ENCODE data around the gene TEKT2.

Gene TEKT2

DNA sequence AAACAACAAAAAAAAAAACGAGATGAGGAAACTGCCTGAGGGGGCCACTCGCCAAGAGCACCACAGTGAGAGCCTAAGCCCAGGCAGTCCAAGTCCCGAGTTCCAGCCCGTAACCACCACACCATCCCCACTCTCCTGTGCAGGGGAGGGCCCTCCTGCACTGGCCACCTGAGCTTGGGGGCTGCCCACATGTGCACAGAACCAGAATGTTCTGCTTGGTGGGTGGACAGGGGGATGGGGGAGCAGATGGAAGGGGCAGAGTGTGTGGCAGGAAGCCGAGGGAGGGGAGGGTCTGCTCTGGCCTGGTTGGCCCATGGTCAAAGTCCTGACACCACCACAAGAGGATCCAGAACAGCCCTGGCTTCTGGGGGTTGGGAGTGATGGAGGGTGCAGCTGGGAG is 22.4 kb downstream of the TEKT2 start:
- no peak for DNase-seq (ENCODE audit: low read depth, low spot score)

DNA sequence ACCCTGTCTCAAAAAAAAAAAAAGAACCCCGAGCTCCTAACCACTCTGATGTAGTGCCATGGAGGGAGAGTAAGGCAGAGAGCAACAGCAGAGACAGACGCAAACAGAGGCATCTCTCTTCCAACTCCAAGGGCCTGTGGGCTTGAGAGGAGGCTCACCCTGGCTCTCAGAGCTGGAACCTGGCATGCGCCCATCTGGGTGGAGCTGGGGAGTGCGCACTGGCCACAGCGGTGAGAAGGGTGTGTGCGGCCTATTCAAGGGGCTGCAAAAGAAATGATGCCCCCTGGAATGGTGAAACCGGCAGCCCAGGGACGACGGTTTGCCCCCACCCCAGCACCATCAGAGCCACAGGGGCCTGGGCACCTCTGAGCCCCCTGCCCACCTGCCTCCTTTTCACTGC is 23.5 kb downstream of the TEKT2 start:
- DNase-seq (ENCODE audit: low read depth, low spot score): no peak

DNA sequence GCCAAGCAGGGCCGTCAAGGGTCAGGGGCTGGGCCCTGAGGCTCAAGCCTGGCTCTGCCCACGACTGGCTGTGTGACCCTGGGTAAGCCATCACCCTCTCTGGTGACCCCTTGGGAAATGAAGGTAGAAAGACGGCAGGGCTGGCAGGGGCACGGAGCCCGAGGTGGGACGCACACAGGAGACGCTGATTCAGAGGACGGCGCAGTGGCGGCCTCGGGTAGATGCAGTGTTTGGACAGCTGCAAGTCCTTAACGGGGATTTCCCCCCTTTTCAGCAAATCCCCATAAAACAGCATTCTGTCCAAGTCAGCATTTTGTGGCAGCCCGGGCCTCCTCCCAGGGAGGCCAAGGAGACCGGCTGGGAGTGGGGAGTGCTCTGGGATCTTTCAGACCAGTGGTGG is 24.4 kb downstream of the TEKT2 start:
- no peak for DNase-seq (ENCODE audit: low read depth, low spot score)

DNA sequence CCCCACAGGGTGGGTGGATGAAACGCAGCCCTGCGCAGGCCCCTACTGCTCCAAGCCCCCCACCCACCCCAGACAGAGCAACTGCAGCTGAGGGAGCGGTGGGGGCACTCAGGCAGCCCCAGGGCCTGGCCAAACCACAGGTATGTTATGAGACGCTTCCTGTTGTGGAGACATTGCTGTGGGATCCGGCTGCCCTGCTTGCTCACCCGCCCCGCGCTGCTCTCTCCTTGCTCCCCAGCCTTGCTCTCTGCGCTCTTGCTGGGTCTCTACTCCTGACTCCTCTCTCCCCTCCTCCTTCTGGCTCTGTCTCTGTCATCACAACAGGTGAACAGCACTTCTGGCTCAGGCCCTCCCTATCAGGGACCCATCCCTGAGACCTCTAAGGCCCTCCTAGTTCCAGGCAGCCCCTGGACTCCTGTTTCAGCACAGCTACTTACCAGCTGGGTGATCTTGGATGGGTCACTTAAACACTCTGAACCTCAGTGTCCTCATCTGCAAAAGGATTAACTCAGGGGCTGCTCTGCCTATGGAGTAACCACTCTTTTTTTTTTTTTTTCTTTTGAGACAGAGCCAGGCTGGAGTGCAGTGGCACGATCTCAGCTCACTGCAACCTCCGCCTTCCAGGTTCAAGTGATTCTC is 25.3 kb downstream of the TEKT2 start:
- DNase-seq (ENCODE audit: low read depth, low spot score): no peak

DNA sequence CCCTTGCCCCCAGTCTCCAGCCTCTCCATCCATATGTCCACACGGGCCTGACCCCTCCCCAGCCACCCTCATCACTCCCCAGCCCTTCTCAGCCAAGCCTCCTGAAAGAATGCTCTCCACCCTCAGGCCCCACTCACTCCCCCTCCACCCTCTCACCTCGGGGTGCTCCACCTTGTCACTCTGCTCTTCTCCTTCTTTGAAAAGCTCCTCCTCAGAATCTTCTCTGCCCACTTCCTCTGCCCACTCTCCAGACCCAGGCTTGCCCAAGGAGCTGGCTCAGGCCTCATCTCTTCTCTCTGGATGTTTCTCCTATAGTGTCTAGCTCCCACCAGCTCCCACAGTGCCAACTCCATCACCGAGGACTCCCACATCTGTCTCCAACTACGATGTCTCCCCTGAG is 27.3 kb downstream of the TEKT2 start:
- DNase-seq (ENCODE audit: low read depth, low spot score): no peak

DNA sequence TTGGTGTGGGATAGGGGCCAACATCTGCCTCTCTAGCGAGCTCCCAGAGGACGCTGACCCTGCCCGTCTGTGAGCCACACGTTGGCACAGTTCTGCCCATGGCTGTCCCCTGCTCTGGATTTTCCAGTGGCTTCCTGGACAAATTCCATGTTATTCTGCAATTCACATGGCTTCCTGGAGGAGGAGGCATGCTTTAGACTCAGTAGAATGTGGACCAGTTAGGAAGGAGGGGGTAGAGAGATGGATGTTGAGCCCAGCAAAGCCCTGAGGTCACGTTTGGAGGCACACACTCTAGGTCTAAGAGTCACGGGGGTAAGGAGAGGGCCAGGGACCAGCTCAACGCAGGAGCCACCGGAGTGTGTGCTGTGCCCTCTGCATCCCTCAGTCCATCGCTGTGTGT is 28.9 kb downstream of the TEKT2 start:
- DNase-seq (ENCODE audit: low read depth, low spot score): no peak

DNA sequence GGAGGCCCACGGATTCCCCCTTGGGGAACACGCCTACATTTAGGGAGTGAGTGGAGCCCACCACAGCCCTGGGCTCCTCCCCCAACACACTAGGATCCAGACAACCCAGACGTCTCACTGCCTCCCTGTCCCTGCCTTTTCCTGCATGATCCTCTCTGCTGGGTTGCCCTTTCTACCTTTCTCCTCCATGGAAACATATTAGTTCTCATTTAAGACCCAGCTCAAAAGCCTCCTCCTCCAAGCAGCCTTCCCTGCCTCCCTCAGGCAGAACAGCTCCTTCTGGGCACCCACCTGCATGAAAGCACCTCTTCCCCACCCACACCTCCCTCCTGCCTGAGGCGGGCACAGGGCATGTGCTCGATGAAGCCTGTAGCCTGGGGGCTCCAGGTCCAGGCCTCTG is 30.5 kb downstream of the TEKT2 start:
- DNase-seq (ENCODE audit: low read depth, low spot score): no peak

DNA sequence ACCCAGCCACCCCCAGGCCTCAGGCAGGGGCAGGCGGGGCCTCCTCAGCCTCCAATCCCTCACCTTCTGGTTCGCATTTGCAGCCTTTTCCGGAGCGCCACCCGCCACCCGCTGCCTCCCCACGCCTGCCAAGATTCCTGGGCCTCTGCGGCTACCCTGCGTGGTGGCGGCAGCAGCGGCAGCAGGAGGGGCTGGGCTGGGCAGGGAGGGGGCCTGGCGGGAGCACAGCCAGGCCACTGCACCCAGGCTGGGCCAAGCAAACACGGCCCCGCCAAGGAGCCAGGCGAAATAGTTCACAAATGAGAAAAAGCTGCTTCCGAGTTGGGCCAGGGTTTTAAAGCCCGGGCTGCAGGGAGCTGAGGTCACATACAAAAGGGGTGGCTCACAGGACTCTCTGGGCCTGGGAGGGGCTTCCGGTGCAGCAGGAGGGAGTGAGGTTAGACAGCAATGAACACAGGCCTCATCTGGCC is 31.3 kb downstream of the TEKT2 start:
- DNase-seq (ENCODE audit: low read depth, low spot score): peak; percentile 37

DNA sequence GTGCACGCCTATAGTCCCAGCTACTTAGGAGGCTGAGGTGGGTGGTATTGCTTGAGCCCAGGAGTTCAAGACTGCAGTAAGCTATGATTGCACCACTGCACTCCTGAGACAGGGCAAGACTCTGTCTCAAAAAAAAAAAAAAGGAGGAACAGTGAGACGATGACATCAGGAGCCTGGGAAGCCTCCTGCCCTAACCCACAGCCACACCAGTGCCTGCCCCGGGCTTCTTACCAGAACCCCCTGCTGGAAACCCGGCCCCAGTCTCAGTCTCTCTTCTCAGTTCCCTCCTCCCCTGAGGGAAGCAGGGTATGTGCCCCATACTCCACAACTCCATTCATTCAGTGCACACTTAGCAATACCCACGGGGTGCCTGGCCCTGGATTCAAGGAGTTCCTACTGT is 32.0 kb downstream of the TEKT2 start:
- DNase-seq (ENCODE audit: low read depth, low spot score): no peak

DNA sequence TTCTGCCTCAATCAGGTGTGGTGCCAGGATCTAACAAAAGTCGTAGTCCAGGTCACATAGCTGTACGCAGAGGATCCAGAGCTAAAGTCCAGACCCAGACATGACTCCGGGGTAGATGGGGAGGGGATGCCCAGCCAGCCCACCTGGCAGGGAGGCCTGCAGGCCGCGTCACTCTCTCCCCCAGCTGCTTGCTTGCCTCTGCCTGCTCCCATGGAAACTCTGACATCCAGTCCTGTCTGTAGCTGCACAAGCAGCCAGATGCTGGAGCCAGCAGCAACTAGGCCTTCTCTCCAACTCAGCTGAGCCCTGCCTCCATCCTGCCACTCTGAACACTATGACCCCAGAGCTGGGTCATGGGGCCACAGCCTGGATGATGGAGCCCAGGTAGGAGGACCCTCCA is 33.0 kb downstream of the TEKT2 start:
- no peak for DNase-seq (ENCODE audit: low read depth, low spot score)

DNA sequence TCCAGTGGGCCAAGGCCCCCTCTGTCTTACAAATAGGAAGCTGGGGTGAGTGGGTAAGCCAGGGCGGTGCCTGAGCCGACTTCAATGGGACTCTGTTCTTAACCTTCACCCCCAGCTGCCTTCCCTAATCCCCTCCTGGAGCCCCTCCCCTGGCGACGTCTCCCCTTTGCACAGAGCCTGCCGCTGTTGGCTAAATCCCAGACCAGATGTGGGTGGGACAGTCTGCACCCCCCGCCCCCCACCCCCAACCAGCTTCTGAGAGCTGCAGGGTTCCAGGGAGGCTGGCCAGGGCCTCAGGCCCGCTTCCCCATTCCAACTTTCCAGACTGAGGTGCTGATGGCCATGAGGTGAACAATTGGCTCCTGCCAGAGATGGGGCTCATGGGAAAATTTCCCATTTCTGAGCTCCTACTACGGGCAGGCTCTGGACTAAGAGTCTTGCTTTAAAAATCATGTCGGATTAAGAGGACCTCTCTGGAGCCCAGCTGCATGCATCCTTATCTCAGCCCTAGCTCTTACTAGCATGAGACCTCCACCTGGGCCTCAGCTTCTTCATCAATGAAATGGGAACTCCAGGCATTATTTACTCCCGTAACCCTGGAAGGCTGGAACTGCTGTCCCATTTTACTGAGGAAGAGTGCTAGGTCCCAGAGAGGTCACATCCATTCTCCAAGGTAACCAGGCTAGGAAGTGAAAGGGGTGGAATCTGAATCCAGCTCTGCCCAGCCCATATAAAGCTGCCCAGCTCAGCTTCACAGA is 34.7 kb downstream of the TEKT2 start:
- no peak for DNase-seq (ENCODE audit: low read depth, low spot score)

DNA sequence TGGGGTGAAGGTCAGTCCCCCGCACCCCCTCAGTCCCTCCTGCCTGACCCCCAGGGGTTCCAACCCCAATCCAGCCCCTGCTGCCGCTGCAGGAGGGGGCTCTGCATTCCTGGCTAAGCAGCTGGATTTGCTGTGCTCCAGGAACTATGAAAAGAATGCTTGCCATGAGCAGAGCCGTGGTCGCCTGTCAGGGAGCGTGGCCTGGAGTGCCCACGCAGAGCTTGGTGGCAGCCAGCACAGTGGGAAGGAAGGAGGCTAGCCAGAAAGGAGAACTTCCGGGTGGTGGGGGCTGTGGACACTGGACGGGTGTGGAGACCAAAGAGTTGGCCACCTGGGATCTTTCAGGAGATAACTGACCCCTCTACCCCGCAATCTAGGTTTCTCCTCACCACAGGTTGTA is 35.6 kb downstream of the TEKT2 start:
- no peak for DNase-seq (ENCODE audit: low read depth, low spot score)

DNA sequence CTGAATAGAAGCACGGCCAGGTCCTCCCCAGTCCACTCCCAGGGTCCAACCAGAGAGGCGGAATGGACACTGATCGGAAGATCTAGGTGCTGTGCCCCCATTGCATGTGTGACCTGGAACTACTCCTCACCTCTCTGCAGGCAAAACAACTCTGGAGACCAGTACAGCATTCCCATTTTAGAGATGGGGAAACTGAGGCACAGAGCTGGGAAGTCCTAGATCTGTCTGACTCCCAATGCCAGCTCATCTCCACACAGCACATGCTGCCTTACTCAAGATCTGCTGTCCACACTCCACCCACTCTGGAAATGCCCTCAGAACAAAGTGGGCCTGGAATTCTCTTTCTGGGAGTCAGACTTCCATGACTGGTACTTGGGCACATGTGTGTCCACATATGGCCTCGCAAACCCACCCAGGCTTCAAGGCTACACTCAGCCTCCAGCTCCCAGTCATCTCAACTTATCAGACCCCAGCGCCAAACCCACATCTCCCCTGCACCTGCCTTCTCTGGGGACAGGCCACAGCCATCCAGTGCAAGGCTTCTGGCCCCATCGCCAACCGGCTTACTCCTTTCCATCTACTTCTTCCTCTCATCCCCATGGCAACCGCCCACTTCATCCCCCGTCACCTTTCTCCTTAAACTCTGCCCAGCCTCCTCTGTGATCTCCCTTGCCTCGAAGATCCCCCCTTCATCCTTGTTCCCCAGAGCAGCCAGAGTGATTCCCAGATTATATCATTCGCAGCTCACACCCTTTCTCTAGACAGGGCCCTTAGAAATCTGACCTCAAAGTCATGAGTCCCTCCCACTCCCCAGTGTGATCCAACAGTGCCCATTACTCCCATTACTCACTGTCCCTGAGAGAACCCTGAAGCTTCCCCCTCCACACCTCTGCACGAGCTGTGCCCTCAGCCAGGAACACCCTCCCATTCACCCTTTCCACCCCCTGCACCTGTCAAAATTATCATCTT is 38.5 kb downstream of the TEKT2 start:
- DNase-seq (ENCODE audit: low read depth, low spot score): no peak

DNA sequence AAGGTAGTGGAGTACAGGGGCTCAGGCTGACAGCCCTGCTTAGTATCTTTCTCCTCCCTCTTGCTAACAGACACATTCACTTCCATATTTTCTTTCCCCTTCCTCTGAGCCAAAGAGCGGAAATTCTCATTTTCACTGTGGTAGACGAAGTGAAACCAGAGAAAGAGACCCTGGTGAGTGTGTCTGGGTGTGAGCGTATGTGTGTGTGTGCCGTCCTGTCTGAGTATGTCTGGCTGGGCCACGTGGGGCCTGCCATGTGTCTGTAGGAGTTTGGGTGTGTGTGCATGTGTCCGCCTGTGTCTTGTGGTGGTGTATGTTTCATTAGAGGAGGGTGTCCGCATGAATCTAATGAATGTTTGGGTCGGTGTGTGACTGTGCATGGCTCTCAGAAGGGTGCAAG is 39.5 kb downstream of the TEKT2 start:
- no peak for DNase-seq (ENCODE audit: low read depth, low spot score)

DNA sequence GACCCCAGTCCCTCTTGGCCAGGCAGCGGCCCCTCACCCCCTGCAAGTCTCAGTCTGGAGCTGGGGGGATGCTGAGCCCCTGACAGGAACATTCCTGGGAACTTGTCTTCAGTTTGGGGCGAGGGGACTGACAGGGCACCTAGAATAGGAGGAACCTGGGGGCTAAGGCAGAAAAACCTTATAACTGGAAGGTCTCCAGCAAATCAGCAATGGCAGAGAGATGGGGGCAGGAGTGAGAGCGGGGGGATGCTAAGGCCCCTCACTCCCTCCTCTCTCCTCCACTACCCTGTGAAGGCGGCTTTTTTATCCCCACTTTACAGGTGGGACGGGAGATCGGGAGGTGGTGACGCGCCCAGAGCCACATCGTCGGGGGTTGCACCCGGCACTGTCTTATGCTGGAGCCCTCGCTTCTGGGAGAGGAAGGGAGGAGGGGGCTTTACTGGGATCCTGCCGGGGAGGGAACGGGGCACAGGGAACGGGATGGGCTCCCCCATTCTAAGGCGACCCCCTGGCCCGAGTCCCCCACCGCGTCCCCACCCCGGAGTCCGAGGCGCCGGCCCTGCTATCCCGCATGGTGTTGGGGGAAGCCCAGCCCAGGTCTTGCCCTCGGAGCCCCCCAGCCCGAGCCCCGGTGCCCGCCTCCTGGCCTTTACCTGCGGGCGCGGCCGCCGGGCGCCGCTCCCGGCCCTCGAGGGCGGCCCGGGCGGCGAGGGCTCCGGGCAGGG is 40.7 kb downstream of the TEKT2 start:
- no peak for DNase-seq (ENCODE audit: low read depth, low spot score)

DNA sequence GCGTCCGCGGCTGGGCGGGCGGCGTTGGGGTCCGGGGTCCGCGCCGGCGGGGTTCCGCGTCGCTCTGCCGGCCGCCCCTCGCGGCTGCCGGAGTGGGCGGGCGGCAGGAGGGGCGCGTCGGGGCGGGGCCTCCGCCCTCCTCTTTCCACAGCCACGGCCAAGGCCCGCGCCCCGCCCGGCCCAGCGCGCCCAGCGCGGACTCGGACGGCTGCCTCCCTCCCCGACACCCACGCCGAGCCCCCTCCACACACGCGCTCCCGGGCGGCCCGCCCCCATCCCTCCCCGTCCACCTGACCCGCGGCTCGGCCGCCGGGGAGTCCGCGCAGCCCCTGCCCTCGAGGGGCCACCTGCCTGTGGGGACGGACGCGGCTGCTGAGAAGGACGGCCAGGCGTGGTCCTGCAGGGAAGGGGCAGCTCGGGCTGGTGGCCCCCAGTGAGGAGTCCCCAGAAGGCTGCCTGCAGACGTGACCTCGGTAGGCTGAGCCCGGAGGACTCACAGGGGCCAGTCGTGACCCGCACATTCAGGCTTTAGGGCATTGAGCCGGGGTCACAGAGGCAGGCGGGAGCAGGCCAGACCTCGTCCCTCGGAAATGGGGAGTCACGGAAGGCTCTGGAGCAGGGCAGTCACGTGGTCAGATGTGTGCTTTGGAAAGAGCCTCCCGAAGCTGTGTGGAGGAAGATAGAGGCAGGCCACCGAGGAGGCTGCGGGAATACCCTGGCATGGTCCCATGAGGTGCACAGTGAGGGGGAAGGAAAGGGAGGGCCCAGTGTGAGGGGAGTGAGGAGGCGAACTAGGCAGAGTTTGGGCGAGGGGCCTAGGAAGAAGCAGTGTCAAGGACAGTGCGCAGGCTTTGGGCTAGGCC is 41.5 kb downstream of the TEKT2 start, which contains the start of gene COL8A2:
Gene COL8A2 (minus strand): TSS at position 94 of the 863 bp plus-strand sequence. CDS start 24,980 bp downstream, outside the sequence.
- no peak for DNase-seq (ENCODE audit: low read depth, low spot score)

DNA sequence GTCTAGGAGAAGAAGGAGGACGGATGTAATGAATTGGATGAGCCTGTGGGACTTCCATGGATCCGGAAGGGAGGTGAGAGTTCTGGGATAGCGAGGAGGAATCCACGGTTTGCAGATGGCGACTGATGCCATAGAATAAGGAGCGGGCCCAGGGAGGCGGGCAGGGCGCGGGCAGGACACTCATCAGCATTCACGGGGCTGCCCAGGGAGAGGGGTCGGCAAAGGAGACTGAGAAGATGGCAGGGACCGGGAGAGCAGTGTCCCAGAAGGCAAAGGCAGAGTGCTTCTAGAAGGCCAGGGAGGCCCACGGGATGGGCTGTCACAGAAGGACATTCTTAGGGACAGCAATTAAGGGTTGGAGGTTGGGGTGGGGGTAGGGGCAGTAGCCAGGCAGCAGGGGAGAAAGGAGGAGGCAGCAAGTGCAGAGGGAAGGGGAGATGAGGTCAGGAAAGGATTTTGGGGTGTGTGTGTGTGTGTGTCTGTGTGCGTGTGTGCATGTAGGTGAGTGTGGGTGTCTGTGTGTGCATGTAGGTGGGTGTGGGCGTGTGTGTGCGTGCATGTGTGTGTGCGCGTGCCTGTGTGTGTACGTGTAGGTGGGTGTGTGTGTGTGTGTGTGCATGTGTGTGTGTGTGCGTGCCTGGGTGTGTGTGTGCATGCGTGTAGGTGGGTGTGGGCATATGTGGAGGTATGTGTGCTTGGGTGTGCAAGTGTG is 42.3 kb downstream of the TEKT2 start:
- no peak for DNase-seq (ENCODE audit: low read depth, low spot score)

DNA sequence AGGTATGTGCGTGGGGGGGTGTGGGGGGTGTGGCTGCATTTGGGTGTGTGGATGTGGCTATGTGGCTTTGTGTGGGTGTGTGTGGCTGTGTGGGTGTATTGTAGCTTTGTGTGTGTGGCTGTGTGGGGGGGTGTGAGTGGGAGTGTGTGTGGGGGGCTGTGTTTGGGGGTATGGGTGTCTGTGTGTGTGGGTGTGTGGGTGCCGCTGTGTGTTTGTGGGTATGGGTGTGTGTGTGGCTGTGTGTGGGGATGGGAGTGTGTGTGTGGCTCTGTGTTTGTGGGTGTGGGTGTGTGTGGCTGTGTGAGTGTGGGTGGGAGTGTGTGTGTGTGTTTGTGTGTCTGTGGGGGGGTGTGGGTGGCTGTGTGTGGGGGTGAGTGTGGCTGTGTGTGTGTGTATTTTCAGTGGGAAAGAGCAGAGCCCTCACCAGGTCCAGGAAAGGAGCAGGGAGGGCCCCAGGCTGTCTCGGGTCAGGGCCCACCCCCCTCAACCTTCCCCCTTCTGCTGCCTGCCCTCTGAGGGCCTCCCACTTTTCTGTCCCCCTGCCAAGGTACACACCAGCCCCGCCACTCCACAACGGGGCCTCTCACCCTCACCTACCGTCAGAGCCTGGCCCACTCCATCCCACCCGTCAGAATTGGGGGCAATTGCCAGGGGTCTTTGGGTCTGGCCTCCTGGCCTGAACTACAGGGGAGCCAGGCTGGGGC is 43.1 kb downstream of the TEKT2 start:
- DNase-seq (ENCODE audit: low read depth, low spot score): no peak

Data from brain pericyte (primary cell).